ENCODE data around the gene ATAD1.

- TF ChIP-seq CTCF (IDR thresholded peaks at IDR 0.05; ENCODE audit: borderline replicate concordance, extremely low read depth, low read length, poor library complexity, severe bottlenecking): no peak
- no peak for TF ChIP-seq EZH2 (IDR thresholded peaks at IDR 0.05; ENCODE audit: borderline replicate concordance, low read depth, low read length, severe bottlenecking)
Observed at GRCh38 chr10:87740254-87740655, 77.8 kb downstream of the ATAD1 start.
